22Rv1 (cell line): Measurements from ENCODE around the gene LYZL4.

Source experiments
- H3K27ac ChIP-seq: fragments of 450-650 bp; 2 replicates; pipeline ENCODE4 v1.5.1; 2017
- ZFX ChIP-seq: fragments of 450-650 bp; IDR thresholded peaks from 2 replicates; pipeline ENCODE4 v1.6.1; 2017; ENCODE audit warnings: antibody characterized with exemption, borderline replicate concordance
- TF ChIP-seq, protein P1 (sequence below): fragments of 450-650 bp; IDR thresholded peaks from 2 replicates; pipeline ENCODE4 v1.5.1; 2017; ENCODE audit warnings: mild to moderate bottlenecking

LYZL4 gene

DNA sequence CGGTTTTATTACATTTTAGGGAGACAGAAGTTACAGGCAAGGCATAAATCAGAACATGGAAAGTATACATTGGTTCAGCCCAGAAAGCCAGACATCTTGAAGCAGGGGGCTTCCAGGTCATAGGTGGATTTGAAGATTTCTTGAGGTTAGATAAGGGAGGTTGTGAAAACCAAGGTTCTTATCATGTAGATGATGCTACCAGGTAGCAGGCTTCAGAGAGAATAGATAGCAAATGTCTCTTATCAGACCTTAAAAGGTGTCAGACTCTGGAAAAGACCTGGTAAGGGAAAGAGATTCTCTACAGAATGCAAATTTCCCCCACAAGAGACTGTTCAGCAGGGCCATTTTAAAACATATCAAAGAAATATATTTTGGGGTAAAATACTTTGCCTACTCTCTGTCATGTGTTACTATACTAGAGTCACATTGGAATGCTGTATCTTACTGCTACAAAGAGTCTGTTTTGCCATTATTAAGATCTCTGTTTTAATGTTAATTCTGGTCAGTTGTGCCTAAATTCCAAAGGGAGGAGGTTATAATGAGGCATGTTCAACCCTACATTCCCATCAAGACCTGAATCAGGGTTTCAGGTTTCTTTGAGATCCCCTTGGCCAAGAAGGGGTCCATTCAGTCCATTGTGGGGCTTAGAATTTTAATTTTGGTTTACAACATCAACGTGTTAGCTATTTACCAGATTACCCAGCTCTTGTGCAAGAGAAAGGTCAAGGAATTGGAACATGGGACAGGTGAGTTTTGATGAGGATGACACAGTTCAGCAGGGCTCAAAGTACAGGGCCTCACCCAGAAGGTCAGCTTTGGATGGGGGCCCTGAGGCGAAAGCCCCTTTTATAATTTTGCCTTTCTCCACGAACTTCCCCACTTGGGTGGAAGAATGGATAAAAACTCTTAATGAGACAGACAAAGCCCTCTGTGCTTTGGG is 36.0 kb upstream of the LYZL4 start:
- H3K27ac ChIP-seq, result no peak overlapping the region
- TF ChIP-seq, protein P1, sequence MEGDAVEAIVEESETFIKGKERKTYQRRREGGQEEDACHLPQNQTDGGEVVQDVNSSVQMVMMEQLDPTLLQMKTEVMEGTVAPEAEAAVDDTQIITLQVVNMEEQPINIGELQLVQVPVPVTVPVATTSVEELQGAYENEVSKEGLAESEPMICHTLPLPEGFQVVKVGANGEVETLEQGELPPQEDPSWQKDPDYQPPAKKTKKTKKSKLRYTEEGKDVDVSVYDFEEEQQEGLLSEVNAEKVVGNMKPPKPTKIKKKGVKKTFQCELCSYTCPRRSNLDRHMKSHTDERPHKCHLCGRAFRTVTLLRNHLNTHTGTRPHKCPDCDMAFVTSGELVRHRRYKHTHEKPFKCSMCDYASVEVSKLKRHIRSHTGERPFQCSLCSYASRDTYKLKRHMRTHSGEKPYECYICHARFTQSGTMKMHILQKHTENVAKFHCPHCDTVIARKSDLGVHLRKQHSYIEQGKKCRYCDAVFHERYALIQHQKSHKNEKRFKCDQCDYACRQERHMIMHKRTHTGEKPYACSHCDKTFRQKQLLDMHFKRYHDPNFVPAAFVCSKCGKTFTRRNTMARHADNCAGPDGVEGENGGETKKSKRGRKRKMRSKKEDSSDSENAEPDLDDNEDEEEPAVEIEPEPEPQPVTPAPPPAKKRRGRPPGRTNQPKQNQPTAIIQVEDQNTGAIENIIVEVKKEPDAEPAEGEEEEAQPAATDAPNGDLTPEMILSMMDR, result no peak
- no peak for TF ChIP-seq ZFX

DNA sequence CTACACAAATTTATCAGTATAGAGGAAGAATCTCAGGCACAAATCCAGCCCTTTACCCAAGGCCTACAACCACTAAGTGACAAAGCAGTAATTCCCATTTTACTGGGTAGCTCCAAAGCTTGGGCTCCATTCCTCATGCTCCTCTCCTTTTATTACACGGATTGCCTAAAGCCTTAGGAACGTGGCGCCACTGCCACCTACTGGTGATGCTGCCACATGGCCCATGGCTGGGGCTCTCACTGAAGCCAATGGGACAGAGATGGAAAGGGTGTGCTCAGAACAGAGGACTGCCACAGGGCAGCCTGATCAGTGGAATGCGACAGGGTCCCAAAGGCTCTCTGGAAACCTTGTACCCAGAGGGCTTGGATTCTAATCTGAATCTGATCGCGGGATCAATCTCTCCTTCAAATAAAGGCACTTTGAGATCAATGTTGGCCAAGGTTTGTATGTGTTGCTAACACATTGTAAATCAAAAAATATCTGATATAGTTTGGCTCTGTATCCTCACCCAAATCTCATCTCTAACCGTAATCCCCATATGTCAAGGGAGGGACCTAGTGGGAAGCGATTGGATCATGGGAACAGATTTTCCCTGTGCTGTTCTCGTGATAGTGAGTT is 33.5 kb upstream of the LYZL4 start:
- TF ChIP-seq, protein P1, result peak; percentile 96
- TF ChIP-seq ZFX, result no peak
- no peak overlapping the region for H3K27ac ChIP-seq

GRCh38 chr3:42443292-42443691 is 32.9 kb upstream of the LYZL4 start:
- H3K27ac ChIP-seq, result no peak overlapping the region
- no peak for TF ChIP-seq ZFX
- TF ChIP-seq, protein P1, result no peak

DNA sequence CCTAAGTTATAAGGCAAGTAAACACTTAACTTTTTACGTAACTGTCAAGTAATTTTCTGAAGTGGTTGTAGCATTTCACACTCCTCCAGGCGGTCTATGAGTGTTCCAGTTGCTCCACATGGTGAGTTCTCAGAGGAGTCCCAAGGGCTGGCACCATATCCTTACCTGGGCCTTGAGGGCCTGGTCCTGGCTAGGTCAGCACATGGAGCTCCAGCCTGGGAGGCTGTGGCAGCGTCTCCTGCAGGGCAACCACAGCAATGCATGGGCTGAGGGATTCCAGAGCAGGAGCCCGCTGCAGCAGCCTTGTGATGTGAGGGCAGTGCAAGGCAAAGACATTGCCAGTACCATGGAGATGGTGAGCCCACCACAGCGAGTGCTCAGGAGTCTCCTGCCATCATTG is 32.2 kb upstream of the LYZL4 start:
- H3K27ac ChIP-seq, result no peak overlapping the region
- TF ChIP-seq, protein P1, result no peak
- TF ChIP-seq ZFX, result no peak

GRCh38 chr3:42441791-42442190 is 31.4 kb upstream of the LYZL4 start:
- H3K27ac ChIP-seq, result no peak overlapping the region
- TF ChIP-seq, protein P1, result no peak
- no peak for TF ChIP-seq ZFX

GRCh38 chr3:42440924-42441323 is 30.5 kb upstream of the LYZL4 start:
- H3K27ac ChIP-seq, result no peak overlapping the region
- no peak for TF ChIP-seq ZFX
- TF ChIP-seq, protein P1, result no peak
